Epithelial cell of proximal tubule (primary cell): ENCODE data around the gene BMPER. TPM values are rescaled to one million over a fixed set of nuclear protein-coding genes. Genes with fewer than 3 reads are reported as not detected.

Source experiments
- DNase-seq: peaks from one replicate; pipeline ENCODE4 v3.0.0-alpha.2; 2011; ENCODE audit warnings: low read depth
- H3K4me3 ChIP-seq: 2 replicates; pipeline ENCODE4 v1.5.1; 2011; ENCODE audit warnings: low read depth, mild to moderate bottlenecking, low read length
- total RNA-seq: library from RNA; depleted of rRNA; stranded (reverse); fragments of >200 nt; gene quantifications from 2 replicates; pipeline ENCODE4 v1.2.3, GENCODE V29; 2015
- TF ChIP-seq, protein P1 (sequence below): conservative IDR thresholded peaks from 2 replicates; pipeline ENCODE4 v1.5.1; 2012; ENCODE audit warnings: low read depth, mild to moderate bottlenecking, low read length

Gene BMPER
- total RNA-seq, 1 donor from 2014 or later = 0.29 TPM

DNA sequence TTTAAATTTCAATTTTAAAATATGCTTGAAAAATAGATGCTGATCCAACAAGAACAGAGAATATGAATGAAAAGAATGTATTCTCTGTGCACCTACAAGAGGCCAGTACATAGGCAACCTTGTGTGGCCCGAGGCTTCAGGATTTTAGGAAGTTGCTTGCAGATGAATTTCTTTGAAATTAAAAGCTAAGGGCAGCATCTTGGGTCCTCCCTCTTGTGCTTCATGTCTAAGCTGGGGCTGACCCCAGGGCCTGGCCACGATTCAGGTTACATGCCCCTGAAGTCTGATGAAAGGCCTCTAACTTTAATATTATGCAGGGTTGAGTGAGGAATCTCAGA, 138.9 kb downstream of the BMPER start:
- DNase-seq = no peak

DNA sequence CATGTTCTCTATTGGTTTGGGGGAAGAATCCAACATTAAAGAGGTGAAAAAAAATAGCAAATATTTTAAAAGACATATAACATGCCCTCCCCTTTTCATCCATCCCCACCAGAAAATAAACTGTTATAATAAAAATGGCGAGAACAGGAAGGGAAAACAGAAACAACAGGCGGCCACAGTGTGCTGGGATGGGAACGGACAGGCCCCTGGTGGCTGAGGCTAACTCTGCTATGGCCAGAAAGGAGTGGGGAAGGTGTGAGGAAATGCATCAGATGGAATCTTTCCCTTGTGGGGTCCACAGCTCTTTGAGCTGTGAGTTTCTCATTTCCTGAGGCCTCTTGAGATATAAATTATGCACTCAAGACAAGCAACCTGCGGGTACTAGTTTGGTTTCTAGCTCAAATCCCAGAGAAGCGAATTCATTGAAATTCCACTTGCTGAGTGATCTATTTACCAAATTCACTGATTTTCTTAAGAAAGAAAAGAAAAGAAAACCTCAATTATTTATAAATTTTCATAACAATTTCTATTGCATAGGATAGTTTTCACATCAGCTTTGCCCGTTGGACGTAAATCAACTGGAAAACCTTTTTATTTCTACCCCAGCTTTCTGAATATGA, 139.5 kb downstream of the BMPER start:
- DNase-seq = no peak
- TF ChIP-seq, protein P1, sequence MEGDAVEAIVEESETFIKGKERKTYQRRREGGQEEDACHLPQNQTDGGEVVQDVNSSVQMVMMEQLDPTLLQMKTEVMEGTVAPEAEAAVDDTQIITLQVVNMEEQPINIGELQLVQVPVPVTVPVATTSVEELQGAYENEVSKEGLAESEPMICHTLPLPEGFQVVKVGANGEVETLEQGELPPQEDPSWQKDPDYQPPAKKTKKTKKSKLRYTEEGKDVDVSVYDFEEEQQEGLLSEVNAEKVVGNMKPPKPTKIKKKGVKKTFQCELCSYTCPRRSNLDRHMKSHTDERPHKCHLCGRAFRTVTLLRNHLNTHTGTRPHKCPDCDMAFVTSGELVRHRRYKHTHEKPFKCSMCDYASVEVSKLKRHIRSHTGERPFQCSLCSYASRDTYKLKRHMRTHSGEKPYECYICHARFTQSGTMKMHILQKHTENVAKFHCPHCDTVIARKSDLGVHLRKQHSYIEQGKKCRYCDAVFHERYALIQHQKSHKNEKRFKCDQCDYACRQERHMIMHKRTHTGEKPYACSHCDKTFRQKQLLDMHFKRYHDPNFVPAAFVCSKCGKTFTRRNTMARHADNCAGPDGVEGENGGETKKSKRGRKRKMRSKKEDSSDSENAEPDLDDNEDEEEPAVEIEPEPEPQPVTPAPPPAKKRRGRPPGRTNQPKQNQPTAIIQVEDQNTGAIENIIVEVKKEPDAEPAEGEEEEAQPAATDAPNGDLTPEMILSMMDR = no peak
- no peak overlapping the region for H3K4me3 ChIP-seq

More for the DNA sequence above, 138.9 kb downstream of the BMPER start:
- H3K4me3 ChIP-seq = no peak overlapping the region
- TF ChIP-seq, protein P1 = no peak

DNA sequence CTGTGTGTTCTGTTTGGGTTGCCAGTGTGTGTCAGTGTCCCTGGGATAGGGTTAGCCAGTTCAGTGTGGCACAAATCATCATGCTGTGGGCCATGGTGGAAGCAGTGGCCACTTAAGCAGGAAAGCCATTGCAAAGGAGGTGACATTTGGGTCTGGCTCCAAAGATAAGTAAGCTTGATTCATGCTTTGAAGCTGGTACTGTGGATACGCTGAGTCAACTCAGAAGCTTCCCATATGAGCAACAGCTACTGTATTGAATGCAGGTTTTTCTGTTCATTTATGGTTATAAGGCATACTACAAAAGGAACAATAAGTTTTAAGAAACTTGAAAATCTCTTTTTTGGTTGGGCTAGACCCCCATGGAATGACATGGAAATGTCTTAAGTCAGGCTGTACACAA, 143.1 kb downstream of the BMPER start:
- no peak overlapping the region for H3K4me3 ChIP-seq
- DNase-seq = no peak
- TF ChIP-seq, protein P1 = no peak

DNA sequence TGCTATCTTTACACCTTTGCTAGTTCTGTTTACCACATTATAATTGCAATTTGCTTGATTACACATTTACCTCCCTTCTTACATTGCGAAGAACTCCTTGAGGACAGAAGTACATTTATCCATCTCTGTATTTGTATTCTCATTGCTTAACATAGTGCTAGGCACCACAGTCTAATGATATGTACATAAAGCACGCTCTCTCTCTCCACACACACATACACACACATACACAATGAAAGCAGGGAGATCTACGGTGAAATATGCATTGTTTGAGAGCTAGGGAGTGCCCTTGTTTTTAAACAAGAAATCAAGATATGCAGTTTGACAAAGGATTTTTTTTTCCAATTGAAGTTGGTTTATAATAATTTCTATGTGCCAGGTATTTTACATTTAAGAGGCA, 148.7 kb downstream of the BMPER start:
- TF ChIP-seq, protein P1 = no peak
- H3K4me3 ChIP-seq = no peak overlapping the region
- no peak for DNase-seq

DNA sequence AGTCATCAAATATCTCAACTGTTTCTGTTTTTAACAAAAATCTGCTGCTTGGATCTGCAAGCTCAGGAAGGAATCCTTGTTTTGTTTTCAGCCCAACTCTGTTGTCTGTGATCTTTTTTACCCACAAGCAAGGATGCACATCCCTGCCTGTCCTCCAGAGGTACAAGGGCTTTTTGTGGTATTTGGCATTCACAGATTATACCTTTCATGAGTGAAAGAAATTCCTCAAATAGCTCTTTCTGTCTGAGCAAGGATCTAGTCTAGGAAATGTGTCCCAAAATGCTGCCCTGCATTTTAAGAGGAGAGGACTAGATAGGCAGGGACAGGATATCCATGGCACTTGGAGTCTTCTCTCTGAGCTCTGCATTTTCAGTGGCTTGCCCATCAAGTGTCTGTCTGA, 151.8 kb downstream of the BMPER start:
- DNase-seq = no peak
- TF ChIP-seq, protein P1 = no peak
- no peak overlapping the region for H3K4me3 ChIP-seq

DNA sequence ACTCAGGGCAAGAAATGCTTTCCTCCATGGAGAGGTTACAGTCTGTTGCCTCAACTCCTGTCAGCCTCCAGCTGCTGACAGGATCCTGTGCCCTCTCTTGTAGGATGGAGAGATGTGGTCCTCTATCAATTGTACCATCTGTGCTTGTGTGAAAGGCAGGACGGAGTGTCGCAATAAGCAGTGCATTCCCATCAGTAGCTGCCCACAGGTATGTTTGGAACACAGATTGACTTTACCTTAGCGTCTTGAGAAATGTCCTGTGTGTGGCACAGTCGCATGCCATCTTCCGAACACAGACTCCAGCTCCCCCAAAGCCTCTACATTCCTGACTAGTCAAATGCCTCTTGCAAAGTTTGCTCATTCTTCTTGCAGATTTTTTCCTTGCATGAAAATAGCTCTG, 152.6 kb downstream of the BMPER start:
- TF ChIP-seq, protein P1 = no peak
- no peak for DNase-seq
- no peak overlapping the region for H3K4me3 ChIP-seq

DNA sequence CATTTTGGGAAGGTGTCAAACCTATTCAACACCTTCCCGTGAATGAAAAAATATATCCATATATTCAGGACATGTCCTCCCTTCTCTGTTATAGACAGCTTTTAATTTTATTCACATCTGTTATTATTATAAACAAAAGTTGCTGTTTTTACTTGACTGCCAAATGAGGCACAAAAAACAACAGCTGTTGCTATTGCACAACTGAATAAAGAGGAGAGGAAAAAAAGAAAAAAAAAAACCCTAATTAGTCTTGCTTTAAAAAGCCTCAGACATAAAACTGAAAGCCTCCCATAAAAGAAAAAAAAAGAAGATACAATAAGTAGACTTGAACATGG, 153.4 kb downstream of the BMPER start:
- TF ChIP-seq, protein P1 = no peak
- DNase-seq = no peak
- H3K4me3 ChIP-seq = no peak overlapping the region
